ENCODE results near the gene PRR22. TPM values are rescaled to one million over a fixed set of nuclear protein-coding genes. Genes with fewer than 3 reads are reported as not detected.

PRR22 gene
- total RNA-seq, 1 experiment from 2014 or later, result 8.1 TPM

GRCh38 chr19:5772416-5772815, 12.1 kb downstream of the PRR22 start:
- H4K91ac ChIP-seq (ENCODE audit: insufficient read length, low read depth, low read length), result no peak overlapping the region
- no peak overlapping the region for H3K4me2 ChIP-seq (ENCODE audit: insufficient read depth, insufficient read length, low read length)
- no peaks in the 10 kb centered on the region for H3K23me2 ChIP-seq (ENCODE audit: insufficient read length, low read depth, low read length, poor library complexity, severe bottlenecking)
- Mint-ChIP-seq H3K9me3 (no peaks in the 10 kb centered on the region), H3K27me3 (ENCODE audit: low read depth) (peaks cover 20% of the 10 kb centered on the region), H3K27ac (no peak overlapping the region), H3K4me1 (no peaks in the 10 kb centered on the region), H3K4me3 (no peak overlapping the region), H3K36me3 (ENCODE audit: insufficient read depth in 1 of 3, low read depth in 3 of 3) (no peaks in the 10 kb centered on the region)
- H2AK5ac ChIP-seq (ENCODE audit: insufficient read length, low read length), result no peak overlapping the region
- no peaks in the 10 kb centered on the region for H3K9me3 ChIP-seq (ENCODE audit: control insufficient read depth, low read depth, low read length)
- H4K5ac ChIP-seq (ENCODE audit: insufficient read length, low read depth, low read length), result no peak overlapping the region
- H2BK12ac ChIP-seq (ENCODE audit: insufficient read length, low read depth, low read length), result no peak overlapping the region
- TF ChIP-seq, protein P1, sequence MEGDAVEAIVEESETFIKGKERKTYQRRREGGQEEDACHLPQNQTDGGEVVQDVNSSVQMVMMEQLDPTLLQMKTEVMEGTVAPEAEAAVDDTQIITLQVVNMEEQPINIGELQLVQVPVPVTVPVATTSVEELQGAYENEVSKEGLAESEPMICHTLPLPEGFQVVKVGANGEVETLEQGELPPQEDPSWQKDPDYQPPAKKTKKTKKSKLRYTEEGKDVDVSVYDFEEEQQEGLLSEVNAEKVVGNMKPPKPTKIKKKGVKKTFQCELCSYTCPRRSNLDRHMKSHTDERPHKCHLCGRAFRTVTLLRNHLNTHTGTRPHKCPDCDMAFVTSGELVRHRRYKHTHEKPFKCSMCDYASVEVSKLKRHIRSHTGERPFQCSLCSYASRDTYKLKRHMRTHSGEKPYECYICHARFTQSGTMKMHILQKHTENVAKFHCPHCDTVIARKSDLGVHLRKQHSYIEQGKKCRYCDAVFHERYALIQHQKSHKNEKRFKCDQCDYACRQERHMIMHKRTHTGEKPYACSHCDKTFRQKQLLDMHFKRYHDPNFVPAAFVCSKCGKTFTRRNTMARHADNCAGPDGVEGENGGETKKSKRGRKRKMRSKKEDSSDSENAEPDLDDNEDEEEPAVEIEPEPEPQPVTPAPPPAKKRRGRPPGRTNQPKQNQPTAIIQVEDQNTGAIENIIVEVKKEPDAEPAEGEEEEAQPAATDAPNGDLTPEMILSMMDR (conservative IDR thresholded peaks at IDR 0.05), result no peak
- no peak overlapping the region for H3K9ac ChIP-seq (ENCODE audit: extremely low read depth, insufficient read length, low read length)
- no peak overlapping the region for H3K4ac ChIP-seq (ENCODE audit: low read depth, low read length)
- H3K18ac ChIP-seq (ENCODE audit: insufficient read length, low read depth, low read length), result no peak overlapping the region
- no peak overlapping the region for H2BK20ac ChIP-seq (ENCODE audit: low read depth, low read length, poor library complexity, severe bottlenecking)
- H3K4me1 ChIP-seq (ENCODE audit: insufficient read depth, low read length), result no peaks in the 10 kb centered on the region
- no peak overlapping the region for H3K27ac ChIP-seq (ENCODE audit: insufficient read length, low read depth, low read length)
- no peaks in the 10 kb centered on the region for H4K20me1 ChIP-seq (ENCODE audit: control insufficient read depth, insufficient read depth, insufficient read length)
- H2BK5ac ChIP-seq (ENCODE audit: insufficient read length, low read length), result no peak overlapping the region
- no peak overlapping the region for H3K23ac ChIP-seq (ENCODE audit: insufficient read length, low read depth, low read length)
- no peaks in the 10 kb centered on the region for H3K27me3 ChIP-seq (ENCODE audit: insufficient read depth, low read length)
- no peaks in the 10 kb centered on the region for H3K79me1 ChIP-seq (ENCODE audit: insufficient read depth, low read depth, low read length, poor library complexity, severe bottlenecking)
- no CpG with 5 or more reads among the region's 19 CpGs for WGBS (ENCODE audit: extremely low coverage, insufficient read length, low lambda C conversion rate)
- no peak overlapping the region for H3K14ac ChIP-seq (ENCODE audit: insufficient read depth, low read length)
- H3K56ac ChIP-seq (ENCODE audit: insufficient read length, low read depth, low read length), result no peak overlapping the region
- H2BK120ac ChIP-seq (ENCODE audit: low read depth, low read length, poor library complexity, severe bottlenecking), result no peak overlapping the region
- no peak overlapping the region for H4K8ac ChIP-seq (replicated peaks; ENCODE audit: insufficient read length, low read depth, low read length)
- no peak overlapping the region for H2AFZ ChIP-seq (ENCODE audit: low read length)
- no peak overlapping the region for H3T11ph ChIP-seq (ENCODE audit: low read length)
- no peak for DNase-seq
- no peak overlapping the region for H2BK15ac ChIP-seq (ENCODE audit: low read depth, low read length)
- no peaks in the 10 kb centered on the region for H3K79me2 ChIP-seq (ENCODE audit: insufficient read depth, low read length)

Measured in H9 (cell line).